ENCODE results near the gene DYNC1LI1. TPM values are rescaled to one million over a fixed set of nuclear protein-coding genes. Genes with fewer than 3 reads are reported as not detected.

DYNC1LI1 gene
- 50.9 TPM for total RNA-seq
- long read RNA-seq, transcript DYNC1LI1-201 (13 exons, 2,504 nt): major isoform, 163 of 169 reads
- long read RNA-seq, partial matches to known transcripts: 2 of 169 reads
- long read RNA-seq, other reads (novel, unspliced or antisense): 4 of 169 reads

DNA sequence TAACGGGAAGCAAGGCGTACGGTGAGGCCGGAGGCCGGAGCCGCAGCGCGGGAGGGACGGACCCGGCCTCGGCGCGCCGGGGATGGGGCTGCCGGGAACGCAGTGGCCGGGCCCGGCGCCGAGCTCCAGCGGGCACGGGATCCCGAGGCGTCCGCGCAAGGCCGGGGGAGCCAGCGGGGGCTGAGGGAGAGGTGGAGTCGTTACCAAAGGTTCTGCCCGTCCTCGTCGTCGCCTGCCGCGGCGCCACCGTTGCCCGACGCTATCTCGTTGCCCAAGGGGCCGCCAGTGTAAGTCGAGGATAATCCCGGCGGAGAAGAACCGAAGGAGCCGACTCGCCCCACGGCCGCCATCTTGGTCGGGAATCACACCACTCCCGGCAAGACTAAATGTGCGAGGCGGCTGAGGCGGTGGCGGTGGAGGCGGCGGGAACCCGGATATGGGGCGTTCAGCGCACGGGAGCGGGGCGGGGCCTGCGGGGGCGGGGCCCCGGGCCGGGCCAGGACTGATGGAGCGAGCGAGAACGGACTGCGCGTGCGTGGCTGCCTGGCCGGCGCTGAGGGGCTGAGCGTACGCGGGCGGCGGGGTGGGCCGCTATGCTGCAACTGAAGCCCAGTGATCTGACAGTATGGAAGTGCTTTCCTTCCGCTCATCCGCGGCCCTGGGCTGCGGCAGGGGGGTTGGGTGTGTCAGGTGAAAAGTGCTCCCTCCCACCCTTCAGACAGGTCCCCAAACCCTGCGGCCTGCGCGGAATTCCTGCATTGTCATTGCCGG is at the start of gene DYNC1LI1:
DYNC1LI1 (minus strand) TSS at position 438 of the 771 bp plus-strand sequence; CDS start at position 350, 88 bp downstream.
- DNase-seq: peak; percentile 98
- peak; percentile 98 for ATAC-seq (ENCODE audit: poor library complexity)
- intact Hi-C loops (cut with DNase I): no loop called here

DNA sequence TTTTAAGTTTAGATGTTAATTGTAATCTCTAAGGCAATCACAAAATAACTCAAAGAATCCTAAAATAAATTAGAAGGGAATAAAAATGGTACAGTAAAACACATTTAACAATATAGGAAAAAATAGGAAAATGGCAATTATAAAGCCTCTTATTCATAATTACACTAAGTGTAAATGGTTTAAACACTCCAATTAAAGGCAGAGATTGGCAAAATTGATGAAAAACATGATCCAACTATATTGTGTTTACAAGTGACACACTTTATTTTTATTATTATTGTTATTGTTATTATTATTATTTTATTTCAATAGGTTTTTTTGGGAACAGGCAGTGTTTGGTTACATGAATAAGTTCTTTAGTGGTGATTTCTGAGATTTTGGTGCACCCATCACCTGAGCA is 48.7 kb upstream of the DYNC1LI1 start:
- intact Hi-C loops (cut with DNase I): no loop called here
- ATAC-seq (ENCODE audit: poor library complexity) (no peak), DNase-seq (no peak)

DNA sequence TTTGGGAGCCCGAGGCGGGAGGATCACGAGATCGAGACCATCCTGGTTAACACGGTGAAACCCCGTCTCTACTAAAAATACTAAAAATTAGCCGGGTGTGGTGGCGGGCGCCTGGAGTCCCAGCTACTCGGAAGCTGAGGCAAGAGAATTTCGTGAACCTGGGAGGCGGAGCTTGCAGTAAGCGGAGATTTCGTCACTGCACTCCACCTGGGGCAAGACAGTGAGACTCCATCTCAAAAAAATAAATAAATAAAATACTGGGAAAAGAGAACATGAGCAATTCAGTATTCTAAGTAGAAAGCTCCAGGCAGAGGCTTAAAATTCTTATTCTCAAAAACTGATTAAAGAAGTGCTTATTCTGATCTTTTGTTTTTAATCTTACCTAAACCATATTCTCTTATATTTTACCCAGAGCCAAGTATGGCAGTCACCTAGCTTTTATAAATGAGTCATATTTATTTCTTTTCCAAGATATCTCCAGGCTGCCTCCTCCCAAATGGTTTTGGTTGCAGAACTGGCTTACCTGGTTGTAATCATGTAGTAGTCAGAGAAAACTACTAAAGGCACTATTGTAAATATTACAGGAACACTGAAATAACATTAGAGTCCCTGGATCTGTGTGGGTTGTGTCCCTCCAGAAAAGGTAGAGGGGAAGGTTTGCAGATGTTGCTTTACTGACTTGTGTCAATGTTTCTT is 45.8 kb upstream of the DYNC1LI1 start:
- intact Hi-C loops (cut with DNase I): no loop called here
- no peak for DNase-seq
- ATAC-seq (ENCODE audit: poor library complexity): no peak

- intact Hi-C loops (cut with DNase I): no loop called here
- ATAC-seq (ENCODE audit: poor library complexity) (no peak), DNase-seq (no peak)
These were observed 44.3 kb upstream of the DYNC1LI1 start for GRCh38 chr3:32614956-32615355.

DNA sequence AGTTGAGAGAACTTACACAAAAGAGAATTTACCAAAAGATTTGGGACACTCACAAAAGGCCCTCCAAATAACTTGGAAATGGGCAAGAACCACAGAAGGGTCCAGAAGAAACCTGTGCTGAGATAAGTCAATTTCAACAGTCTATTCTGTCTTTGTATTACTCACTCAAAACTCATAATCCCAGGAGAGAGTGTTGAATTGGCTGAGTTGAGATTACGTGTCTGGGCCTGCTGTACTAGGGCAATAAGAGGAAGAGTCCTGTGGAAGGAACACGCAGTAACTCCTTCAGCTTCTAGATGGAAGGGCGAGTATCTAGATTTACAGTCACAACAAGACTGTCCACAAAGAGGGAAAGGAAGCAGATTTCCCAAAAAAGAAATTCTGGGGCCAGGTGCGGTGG is 42.5 kb upstream of the DYNC1LI1 start:
- peak; percentile 60 for ATAC-seq (ENCODE audit: poor library complexity)

GRCh38 chr3:32612547-32612946 is 41.9 kb upstream of the DYNC1LI1 start:
- intact Hi-C loops (cut with DNase I): no loop called here
- no peak for DNase-seq
- no peak for ATAC-seq (ENCODE audit: poor library complexity)

More for the DNA sequence above, 42.5 kb upstream of the DYNC1LI1 start:
- DNase-seq: no peak
- intact Hi-C loops (cut with DNase I): no loop called here

DNA sequence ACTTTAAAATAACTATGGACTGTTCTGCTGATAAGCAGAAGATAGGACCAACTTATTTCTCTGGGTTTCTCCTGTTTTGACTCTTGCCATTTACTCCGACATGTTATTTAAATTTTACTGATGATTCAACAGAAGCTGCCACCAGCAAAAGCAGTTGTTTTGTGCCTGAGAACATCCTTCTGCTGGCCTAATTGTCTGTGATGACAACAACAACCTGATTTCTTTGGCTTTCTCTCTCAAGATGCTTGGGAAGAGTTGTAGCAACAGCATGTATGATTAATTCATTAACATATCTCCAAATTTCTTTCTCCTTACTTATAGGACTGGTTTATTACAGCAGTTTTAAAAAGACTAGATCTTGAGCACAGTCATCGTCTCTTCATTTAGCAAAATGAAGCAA is 36.9 kb upstream of the DYNC1LI1 start:
- no peak for DNase-seq
- intact Hi-C loops (cut with DNase I): no loop called here
- no peak for ATAC-seq (ENCODE audit: poor library complexity)

DNA sequence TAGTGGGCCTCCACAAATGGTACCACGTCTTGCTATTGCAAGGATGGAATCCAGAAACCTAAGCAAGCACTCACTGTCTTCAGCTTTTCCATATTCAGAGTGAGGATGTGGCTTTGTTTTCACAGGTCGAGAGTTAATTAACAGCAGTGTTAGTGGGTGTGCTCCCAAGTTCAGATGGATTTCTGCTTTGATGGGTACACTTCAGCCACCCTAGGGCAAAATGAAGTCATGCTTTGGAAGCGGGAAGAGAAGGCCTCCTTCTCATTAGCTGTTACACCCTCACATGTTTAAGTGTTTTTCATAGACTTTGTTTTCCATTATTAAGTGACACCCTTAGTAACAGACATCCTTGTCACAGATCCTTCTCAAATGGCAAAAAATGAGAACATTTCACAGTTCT is 36.3 kb upstream of the DYNC1LI1 start:
- ATAC-seq (ENCODE audit: poor library complexity) (no peak), DNase-seq (no peak)
- intact Hi-C loops (cut with DNase I): no loop called here

DNA sequence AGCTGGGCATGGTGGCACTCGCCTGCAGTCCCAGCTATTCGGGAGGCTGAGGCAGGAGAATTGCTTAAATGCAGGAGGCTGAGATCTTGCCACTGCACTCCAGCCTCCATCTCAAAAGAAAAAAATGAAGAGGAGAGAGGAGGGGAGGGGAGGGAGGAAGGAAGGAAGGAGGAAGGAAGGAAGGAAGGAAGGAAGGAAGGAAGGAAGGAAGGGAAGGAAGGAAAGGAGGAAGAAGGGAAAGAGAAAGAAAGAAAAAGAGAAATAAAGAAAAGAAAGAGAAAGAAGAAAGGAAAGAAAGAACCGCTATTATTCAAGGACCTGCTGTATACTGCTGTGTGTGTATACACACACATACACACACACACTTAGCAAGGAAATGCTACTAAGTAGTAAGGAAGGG is 35.6 kb upstream of the DYNC1LI1 start:
- no peak for DNase-seq
- ATAC-seq (ENCODE audit: poor library complexity): no peak
- intact Hi-C loops (cut with DNase I): no loop called here

DNA sequence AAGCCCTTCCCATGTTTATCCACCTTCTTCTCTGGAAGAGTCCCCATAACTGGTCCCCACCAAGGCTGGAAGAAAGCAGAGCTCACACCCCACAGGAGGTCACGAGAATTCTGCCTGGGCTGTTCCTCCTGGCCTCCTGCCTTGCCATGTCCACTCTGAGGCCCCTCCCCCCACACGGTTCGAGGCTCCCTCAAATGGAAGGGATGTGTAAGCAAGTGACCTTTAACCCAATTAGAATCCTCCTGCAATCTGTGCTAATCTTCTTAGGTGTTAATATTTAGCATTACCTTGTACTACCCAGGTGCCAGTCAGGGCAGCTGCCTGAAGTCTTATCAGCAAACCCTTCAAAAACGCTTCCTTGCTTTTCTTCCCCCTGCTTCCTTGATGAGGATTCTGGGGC is 32.4 kb upstream of the DYNC1LI1 start:
- no peak for DNase-seq
- ATAC-seq (ENCODE audit: poor library complexity): no peak
- intact Hi-C loops (cut with DNase I): no loop called here

DNA sequence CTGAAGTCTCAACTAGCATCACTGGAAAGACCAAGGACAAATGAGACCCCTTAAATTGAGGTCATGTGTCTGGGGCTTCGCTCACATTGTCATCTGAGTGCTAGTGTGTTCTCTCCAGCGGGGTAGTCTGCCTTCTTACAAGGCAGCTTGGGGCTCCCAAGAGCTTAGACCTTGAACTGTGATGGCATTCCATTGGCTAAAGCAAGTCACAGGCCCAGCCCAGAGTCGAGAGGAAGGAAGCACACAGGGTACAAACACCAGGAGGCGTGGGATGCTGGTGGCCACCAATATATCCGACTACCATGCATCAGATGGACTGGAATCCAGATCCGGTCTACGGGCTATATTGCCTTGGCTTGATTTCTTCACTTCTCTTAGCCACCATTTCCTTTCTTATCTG is 31.5 kb upstream of the DYNC1LI1 start:
- DNase-seq (no peak), ATAC-seq (ENCODE audit: poor library complexity) (no peak)
- intact Hi-C loops (cut with DNase I): no loop called here

GRCh38 chr3:32601722-32602121 is 31.1 kb upstream of the DYNC1LI1 start:
- intact Hi-C loops (cut with DNase I): no loop called here
- no peak for ATAC-seq (ENCODE audit: poor library complexity)
- no peak for DNase-seq

DNA sequence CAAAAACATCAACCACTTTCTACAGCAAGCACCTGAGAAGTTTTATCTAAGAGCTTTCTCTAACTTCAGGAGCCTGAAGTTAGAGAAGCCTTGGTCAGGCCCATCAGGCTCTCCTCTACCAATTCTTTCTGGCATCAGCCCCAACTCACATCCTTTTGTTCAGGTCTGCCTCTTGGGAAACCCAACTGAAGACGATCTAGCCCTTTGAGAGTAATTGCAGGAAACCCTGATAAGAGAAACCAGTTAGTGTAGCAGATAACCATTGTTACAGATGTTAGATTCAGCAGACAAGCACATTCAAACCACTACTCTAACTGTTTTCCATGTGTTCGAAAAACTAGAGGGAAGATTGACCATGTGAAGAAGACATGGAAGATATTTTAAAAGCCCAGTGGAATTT is 27.0 kb upstream of the DYNC1LI1 start:
- no peak for ATAC-seq (ENCODE audit: poor library complexity)
- intact Hi-C loops (cut with DNase I): no loop called here
- no peak for DNase-seq

- ATAC-seq (ENCODE audit: poor library complexity) (peak; percentile 72), DNase-seq (peak; percentile 49)
- intact Hi-C loops (cut with DNase I): no loop called here
These were observed 26.3 kb upstream of the DYNC1LI1 start for GRCh38 chr3:32596909-32597369.

- no peak for DNase-seq
- no peak for ATAC-seq (ENCODE audit: poor library complexity)
- intact Hi-C loops (cut with DNase I): no loop called here
These were observed 25.7 kb upstream of the DYNC1LI1 start for GRCh38 chr3:32596282-32596908.

GRCh38 chr3:32595323-32595722 is 24.7 kb upstream of the DYNC1LI1 start:
- DNase-seq: no peak
- no peak for ATAC-seq (ENCODE audit: poor library complexity)
- intact Hi-C loops (cut with DNase I): no loop called here

DNA sequence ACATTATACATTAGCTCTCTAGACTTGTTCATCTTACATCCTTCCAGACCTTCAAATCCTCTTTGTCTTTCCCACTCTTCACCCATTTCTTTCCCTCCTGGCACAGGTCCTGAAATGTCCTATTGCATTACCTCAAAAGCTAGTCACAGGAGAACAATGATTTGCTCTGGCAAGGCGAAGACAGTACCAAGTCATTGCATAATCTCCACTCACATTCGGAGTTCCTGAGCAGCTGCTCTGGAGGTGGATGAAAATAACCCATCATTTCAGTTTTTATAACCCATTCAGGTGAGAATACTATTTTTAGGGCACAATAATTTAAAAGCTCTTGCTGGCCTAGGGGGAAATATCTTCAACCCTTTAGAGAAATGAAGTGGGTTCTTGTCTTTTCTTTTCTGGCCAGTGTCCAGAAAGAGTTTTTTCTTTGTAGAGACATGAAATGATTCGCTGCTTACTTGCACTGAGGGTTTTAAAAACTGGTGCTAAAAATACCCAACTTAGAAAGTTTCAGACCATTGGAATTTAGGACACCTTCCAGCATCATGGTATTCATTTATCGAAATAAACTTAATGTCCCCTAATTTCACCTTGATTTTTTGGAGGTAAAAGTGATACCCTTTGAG is 23.4 kb upstream of the DYNC1LI1 start:
- intact Hi-C loops (cut with DNase I): no loop called here
- DNase-seq: no peak
- ATAC-seq (ENCODE audit: poor library complexity): peak; percentile 47

- intact Hi-C loops (cut with DNase I): no loop called here
- DNase-seq (no peak), ATAC-seq (ENCODE audit: poor library complexity) (peak; percentile 19)
These were observed 22.2 kb upstream of the DYNC1LI1 start for GRCh38 chr3:32592696-32593353.

DNA sequence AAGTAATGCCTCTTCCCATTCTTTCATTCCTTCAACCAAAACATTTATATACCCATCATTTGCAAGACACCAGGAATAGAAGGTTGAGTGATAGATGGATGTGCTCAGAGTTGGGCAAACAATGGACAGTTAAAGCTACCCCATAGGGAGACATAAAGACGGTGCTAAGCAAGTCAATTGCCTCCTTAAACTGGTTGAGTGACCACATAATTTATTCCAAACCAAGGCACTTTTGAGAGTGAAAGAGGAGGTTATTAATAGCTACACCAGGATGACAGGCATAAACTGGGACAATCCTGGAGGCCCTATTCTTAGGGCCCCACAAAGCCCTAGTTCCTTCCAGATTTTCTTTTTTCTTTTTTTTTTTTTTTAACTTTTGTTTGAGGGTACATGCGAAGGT is 21.4 kb upstream of the DYNC1LI1 start:
- intact Hi-C loops (cut with DNase I): no loop called here
- ATAC-seq (ENCODE audit: poor library complexity) (peak; percentile 49), DNase-seq (no peak)
